ENCODE data around the gene TSHZ2. TPM values are rescaled to one million over a fixed set of nuclear protein-coding genes. Genes with fewer than 3 reads are reported as not detected.

The TSHZ2 gene
- total RNA-seq, 1 experiment from 2014 or later = 0.07 TPM

GRCh38 chr20:53004267-53004813 is 32.2 kb downstream of the TSHZ2 start:
- no TSS peak for BruUV-seq (replicated peaks)
- RAD21 ChIA-PET (ENCODE audit: low non-redundant PET in 1 of 2, low total read pairs in 2 of 2, uncharacterized antibody in 2 of 2, unreplicated experiment in 2 of 2) = no interaction called here

GRCh38 chr20:53009979-53010735 is 38.0 kb downstream of the TSHZ2 start:
- H3K27me3 ChIP-seq (ENCODE audit: insufficient read depth, low read length) = no peaks in the 10 kb centered on the region
- no peak overlapping the region for H3K4me3 ChIP-seq (replicated peaks in 1 of 2; ENCODE audit: low read depth in 1 of 2, low read length in 2 of 2)
- no peak overlapping the region for H3K9ac ChIP-seq (ENCODE audit: low read length)
- no TSS peak for BruUV-seq (replicated peaks)
- H3K4me2 ChIP-seq (ENCODE audit: low read length) = no peak overlapping the region
- intact Hi-C loops (cut with micrococcal nuclease) = no loop called here
- ChIA-PET CTCF (interaction anchor here (0.5 kb wide), 1 partner anchor 195 kb away, joined by 3 read pairs; no protein-coding TSS in a partner anchor), RAD21 (ENCODE audit: low non-redundant PET in 1 of 2, low total read pairs in 2 of 2, uncharacterized antibody in 2 of 2, unreplicated experiment in 2 of 2) (no interaction called here), POLR2A (no interaction called here)
- H3K9me3 ChIP-seq (ENCODE audit: control insufficient read depth in 1 of 2, insufficient read depth in 1 of 2, low read depth in 1 of 2, low read length in 2 of 2) = no peaks in the 10 kb centered on the region
- TF ChIP-seq SIN3A (IDR thresholded peaks at IDR 0.05; ENCODE audit: low read depth) (no peak), MAX (IDR thresholded peaks at IDR 0.05) (no peak), CBX3 (IDR thresholded peaks at IDR 0.05; ENCODE audit: low read depth) (no peak), ELF1 (IDR thresholded peaks at IDR 0.05; ENCODE audit: borderline replicate concordance, low read depth) (no peak)
- H3K36me3 ChIP-seq (ENCODE audit: control insufficient read depth in 1 of 2, insufficient read depth in 2 of 2, low read length in 2 of 2) = no peaks in the 10 kb centered on the region
- no peak for DNase-seq (ENCODE audit: low read depth, low spot score)
- no peak overlapping the region for H3K27ac ChIP-seq (ENCODE audit: low read depth, low read length)
- H2AFZ ChIP-seq (ENCODE audit: low read depth, low read length, poor library complexity, severe bottlenecking) = no peak overlapping the region
- no peak for ATAC-seq
- no peaks in the 10 kb centered on the region for H3K79me2 ChIP-seq (ENCODE audit: insufficient read depth, low read length)
- H4K20me1 ChIP-seq (ENCODE audit: insufficient read depth) = no peaks in the 10 kb centered on the region
- no peaks in the 10 kb centered on the region for H3K4me1 ChIP-seq (ENCODE audit: control insufficient read depth in 1 of 2, insufficient read depth in 2 of 2, low read length in 2 of 2)
- no peaks in the 10 kb centered on the region for H3K9me2 ChIP-seq (ENCODE audit: insufficient read depth)

More at GRCh38 chr20:53004267-53004813, 32.2 kb downstream of the TSHZ2 start:
- no peak overlapping the region for H3K4me3 ChIP-seq (replicated peaks in 1 of 2; ENCODE audit: low read depth in 1 of 2, low read length in 2 of 2)
- ChIA-PET CTCF (no interaction called here), POLR2A (no interaction called here)
- no peak overlapping the region for H3K9ac ChIP-seq (ENCODE audit: low read length)
- H3K27ac ChIP-seq (ENCODE audit: low read depth, low read length) = no peak overlapping the region
- H3K9me3 ChIP-seq (ENCODE audit: control insufficient read depth in 1 of 2, insufficient read depth in 1 of 2, low read depth in 1 of 2, low read length in 2 of 2) = no peaks in the 10 kb centered on the region
- H3K4me1 ChIP-seq (ENCODE audit: control insufficient read depth in 1 of 2, insufficient read depth in 2 of 2, low read length in 2 of 2) = no peaks in the 10 kb centered on the region
- ATAC-seq (no peak), DNase-seq (ENCODE audit: low read depth, low spot score) (no peak)
- no peaks in the 10 kb centered on the region for H3K36me3 ChIP-seq (ENCODE audit: control insufficient read depth in 1 of 2, insufficient read depth in 2 of 2, low read length in 2 of 2)
- H2AFZ ChIP-seq (ENCODE audit: low read depth, low read length, poor library complexity, severe bottlenecking) = no peak overlapping the region
- no peaks in the 10 kb centered on the region for H4K20me1 ChIP-seq (ENCODE audit: insufficient read depth)
- TF ChIP-seq ZFX (IDR thresholded peaks at IDR 0.05) (no peak), ATF3 (IDR thresholded peaks at IDR 0.05) (no peak), SRF (IDR thresholded peaks at IDR 0.05; ENCODE audit: low read depth) (no peak), CBX3 (IDR thresholded peaks at IDR 0.05; ENCODE audit: low read depth) (no peak), CEBPB (IDR thresholded peaks at IDR 0.05; ENCODE audit: low read depth) (no peak), SP1 (IDR thresholded peaks at IDR 0.05; ENCODE audit: low read depth) (no peak)
- H3K27me3 ChIP-seq (ENCODE audit: insufficient read depth, low read length) = no peaks in the 10 kb centered on the region
- H3K4me2 ChIP-seq (ENCODE audit: low read length) = no peak overlapping the region
- intact Hi-C loops (cut with micrococcal nuclease) = no loop called here
- no peaks in the 10 kb centered on the region for H3K79me2 ChIP-seq (ENCODE audit: insufficient read depth, low read length)
- no peaks in the 10 kb centered on the region for H3K9me2 ChIP-seq (ENCODE audit: insufficient read depth)

Data from HCT116 (cell line).